KOPT-K1 (cell line): Measurements from ENCODE around the gene COL8A1.
"Not testable (repeated sequence)": the region's sequence is repeated elsewhere in the genome, so short reads cannot be mapped to it uniquely, and the experiment has no call there.

Experiments
- H3K27ac ChIP-seq: fragments of 200-600 bp; sonication (generic); 2 replicates; pipeline ENCODE4 v1.5.1; 2016; ENCODE audit warnings: antibody characterized with exemption, mild to moderate bottlenecking, low read depth, low read length; ENCODE audit not compliant: poor library complexity, severe bottlenecking
- H3K36me3 ChIP-seq: fragments of 200-600 bp; sonication (generic); 2 replicates; pipeline ENCODE4 v1.5.1; 2017; ENCODE audit warnings: antibody characterized with exemption, mild to moderate bottlenecking, low read length, moderate library complexity; ENCODE audit not compliant: insufficient read depth
- H3K9me3 ChIP-seq: fragments of 200-600 bp; sonication (generic); 2 replicates; pipeline ENCODE4 v1.5.1; 2017; ENCODE audit warnings: antibody characterized with exemption, low read length, mild to moderate bottlenecking; ENCODE audit not compliant: insufficient read depth, poor library complexity, severe bottlenecking

The COL8A1 gene

DNA sequence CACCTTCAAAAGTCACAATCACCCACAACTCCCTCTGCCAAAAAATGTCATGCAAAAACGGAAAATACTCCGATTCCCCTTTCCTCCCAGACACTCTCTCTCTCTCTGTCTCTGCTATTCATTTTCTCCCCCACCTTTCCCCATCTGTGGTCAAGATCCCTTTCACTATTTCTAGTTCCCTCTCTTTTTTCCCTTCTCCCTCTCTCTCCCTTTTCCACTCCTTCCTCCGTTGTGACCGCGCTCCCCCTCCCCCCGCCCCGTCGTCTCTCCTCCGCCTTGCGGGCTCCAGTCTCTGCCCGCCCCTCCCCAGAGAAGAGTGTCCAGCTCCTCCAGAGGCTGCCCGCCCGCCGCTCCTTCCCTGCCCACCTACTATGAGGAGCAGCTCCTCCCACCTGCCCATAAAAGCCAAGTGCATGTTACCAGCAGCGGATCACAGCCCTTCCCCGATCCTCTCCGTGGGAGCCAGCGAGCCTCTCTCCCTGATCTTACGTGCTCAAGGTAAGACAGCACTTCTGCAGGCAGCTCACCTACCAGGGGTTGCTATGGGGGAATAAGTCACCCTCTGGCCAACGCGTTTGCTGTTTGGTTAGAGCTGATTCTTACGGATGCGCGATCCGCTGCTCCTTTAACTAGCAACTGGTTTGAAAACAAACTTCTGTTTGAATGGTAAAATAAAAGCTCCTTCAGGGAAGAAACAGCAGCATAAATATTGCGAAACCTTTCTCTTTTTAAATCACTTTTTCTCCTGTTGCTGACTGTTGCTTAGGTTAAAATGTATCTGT, at the start of gene COL8A1:
TSS of gene COL8A1 (plus strand) at position 428 of the 782 bp plus-strand sequence. CDS start 152,089 bp downstream, outside the sequence.
- Histone ChIP-seq H3K36me3 (no peaks in the 10 kb centered on the region), H3K27ac (no peak within 1 kb of the TSS), H3K9me3 (no peaks in the 10 kb centered on the region)

DNA sequence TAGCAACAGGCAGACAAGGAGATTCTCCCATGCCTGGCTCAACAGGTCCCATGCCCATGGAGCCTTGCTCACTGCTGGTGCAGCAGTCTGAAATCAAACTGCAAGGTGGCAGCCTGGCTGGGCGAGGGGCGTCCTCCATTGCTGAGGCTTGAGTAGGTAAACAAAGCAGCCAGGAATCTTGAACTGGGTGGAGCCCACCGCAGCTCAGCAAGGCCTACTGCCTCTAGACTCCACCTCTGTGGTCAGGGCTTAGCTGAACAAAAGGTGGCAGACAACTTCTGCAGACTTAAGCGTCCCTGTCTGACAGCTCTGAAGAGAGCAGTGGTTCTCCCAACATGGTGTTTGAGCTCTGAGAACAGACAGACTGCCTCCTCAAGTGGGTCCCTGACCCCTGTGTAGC, 49.2 kb upstream of the COL8A1 start:
- H3K9me3 ChIP-seq, H3K27ac ChIP-seq: not testable (repeated sequence)

DNA sequence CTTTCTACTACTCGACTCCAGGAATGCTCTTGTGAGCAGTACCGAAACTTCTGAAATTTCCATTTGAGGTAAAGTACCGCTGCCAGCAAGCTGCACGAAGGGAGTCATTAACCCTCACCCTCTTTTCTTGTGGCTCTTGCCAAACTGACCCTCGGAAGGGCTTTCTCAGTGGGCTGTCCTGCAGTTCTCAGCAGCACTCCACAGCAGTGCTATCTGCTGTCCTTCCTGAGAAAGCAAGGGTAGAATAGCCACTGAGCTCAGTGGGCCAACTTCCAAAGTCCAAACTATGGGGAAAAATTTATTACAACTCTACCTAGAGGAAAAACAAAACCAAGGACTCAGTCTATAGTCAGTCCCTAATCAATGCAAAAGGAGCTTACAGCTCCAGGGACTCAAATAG, 38.5 kb upstream of the COL8A1 start:
- H3K36me3 ChIP-seq = no peaks in the 10 kb centered on the region
- no peaks in the 10 kb centered on the region for H3K9me3 ChIP-seq
- no peak overlapping the region for H3K27ac ChIP-seq

More for the DNA sequence above, 49.2 kb upstream of the COL8A1 start:
- not testable (repeated sequence) for H3K36me3 ChIP-seq

GRCh38 chr3:99601515-99601914, 36.9 kb upstream of the COL8A1 start:
- Histone ChIP-seq H3K36me3 (no peaks in the 10 kb centered on the region), H3K9me3 (no peaks in the 10 kb centered on the region), H3K27ac (no peak overlapping the region)

GRCh38 chr3:99602183-99602582, 36.2 kb upstream of the COL8A1 start:
- H3K9me3 ChIP-seq = no peaks in the 10 kb centered on the region
- H3K27ac ChIP-seq = no peak overlapping the region
- no peaks in the 10 kb centered on the region for H3K36me3 ChIP-seq

DNA sequence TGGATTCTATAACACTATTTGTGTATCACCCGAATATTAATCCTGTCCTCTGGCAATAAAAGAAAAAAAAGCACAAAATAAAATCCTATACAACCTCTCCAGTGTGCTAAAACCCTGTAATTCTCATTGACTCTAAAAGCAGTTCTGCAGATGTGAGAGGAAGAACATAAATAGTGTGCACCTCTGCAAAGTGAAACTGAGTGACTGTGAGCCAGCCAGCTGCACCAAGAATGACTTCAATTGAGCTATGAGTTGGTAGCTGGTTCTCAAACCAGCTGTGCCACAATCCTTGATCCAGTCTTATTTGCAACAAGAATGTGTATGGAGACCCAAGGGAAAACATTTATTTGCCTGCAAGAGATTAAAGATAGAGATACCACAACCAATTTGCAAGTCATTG, 31.2 kb upstream of the COL8A1 start:
- H3K36me3 ChIP-seq = no peaks in the 10 kb centered on the region
- H3K9me3 ChIP-seq = no peaks in the 10 kb centered on the region
- no peak overlapping the region for H3K27ac ChIP-seq

GRCh38 chr3:99614768-99615167, 23.6 kb upstream of the COL8A1 start:
- Histone ChIP-seq H3K9me3 (no peaks in the 10 kb centered on the region), H3K36me3 (no peaks in the 10 kb centered on the region), H3K27ac (no peak overlapping the region)

DNA sequence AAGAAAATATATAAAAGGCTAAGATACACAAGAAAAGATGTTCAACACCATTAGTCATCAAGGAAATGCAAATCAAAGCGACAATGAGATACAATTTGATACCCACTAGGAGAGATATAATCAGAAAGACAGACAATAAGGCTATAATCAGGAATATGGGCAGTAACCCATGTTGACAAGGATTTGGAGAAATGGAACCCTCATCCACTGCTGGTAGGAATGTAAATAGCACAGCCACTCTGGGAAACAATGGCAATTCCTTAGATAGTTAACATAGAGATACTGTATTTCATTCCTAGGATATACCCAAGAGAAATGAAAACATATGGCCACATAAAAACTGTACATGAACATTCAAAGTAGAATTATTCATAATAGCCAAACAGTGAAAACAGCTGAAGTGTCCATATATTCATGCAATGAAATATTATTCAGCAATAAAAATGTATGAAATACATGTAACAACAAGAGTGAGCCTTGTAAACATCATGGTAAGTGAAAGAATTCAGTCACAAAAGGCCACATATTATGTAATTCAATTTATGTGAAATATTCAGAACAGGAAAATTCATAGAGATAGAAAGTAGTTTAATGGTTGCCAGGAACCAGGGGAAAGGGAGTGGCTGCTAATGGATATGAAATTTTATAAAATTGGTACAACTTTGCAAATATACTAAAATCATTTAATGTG, 18.2 kb upstream of the COL8A1 start:
- H3K27ac ChIP-seq = no peak overlapping the region
- H3K9me3 ChIP-seq = no peaks in the 10 kb centered on the region
- no peaks in the 10 kb centered on the region for H3K36me3 ChIP-seq

DNA sequence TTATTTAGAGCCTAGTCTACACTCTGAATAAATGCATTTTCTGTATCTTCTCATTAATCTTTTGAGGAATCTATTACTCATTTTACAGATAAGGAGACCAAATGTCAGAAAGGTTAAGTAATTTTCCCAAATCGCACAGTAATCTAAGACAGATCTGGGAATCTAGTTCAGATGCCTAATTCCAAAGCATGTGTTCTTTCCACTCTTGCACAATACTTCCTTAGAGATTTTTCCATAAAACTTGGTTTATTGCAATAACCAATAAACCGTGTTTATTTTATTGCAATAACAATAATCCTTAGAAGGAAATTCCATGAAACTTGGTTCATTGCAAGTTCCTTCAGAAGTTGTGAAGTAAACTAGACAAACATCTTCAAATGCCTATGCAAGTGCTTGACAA, 17.4 kb upstream of the COL8A1 start:
- Histone ChIP-seq H3K36me3 (no peaks in the 10 kb centered on the region), H3K27ac (no peak overlapping the region), H3K9me3 (no peaks in the 10 kb centered on the region)

DNA sequence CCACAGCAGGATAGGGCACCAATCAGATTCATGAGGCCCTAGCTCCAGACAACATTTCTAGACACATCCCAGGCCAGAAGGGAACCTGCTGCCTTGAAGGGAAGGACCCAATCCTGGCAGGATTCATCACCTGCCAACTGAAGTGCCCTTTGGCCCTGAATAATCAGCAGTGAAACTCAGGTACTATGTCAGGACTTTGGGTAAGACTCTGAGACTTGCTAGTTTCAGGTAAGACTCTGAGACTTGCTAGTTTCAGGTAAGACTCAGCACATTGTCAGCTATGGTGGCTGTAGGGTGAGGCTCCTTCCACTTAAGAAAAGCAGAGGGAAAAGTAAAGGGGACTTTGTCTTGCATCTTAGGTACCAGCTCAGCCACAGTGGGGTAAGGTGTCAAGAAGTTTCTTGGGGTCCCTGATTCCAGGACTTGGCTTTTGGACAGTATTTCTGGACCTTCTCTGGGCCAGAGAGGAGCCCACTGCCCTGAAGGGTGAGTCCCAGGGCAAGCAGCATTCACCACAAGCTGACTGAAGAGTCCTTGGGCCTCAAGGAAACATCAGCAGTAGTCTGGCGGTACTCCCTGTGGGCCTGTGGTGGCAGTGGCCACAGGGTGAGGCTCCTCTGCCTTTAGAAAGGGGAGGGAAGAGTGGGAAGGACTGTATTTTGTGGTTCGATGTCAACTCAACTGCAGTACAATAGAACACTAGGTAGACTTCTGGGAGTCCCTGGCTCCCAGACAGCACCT, 13.7 kb upstream of the COL8A1 start:
- H3K36me3 ChIP-seq = no peaks in the 10 kb centered on the region
- H3K27ac ChIP-seq = no peak overlapping the region
- H3K9me3 ChIP-seq = no peaks in the 10 kb centered on the region

- H3K27ac ChIP-seq = no peak overlapping the region
- no peaks in the 10 kb centered on the region for H3K9me3 ChIP-seq
- no peaks in the 10 kb centered on the region for H3K36me3 ChIP-seq
Observed at GRCh38 chr3:99625237-99625622, 13.2 kb upstream of the COL8A1 start.

- Histone ChIP-seq H3K36me3 (no peaks in the 10 kb centered on the region), H3K27ac (no peak overlapping the region), H3K9me3 (no peaks in the 10 kb centered on the region)
Observed at GRCh38 chr3:99625643-99626416, 12.6 kb upstream of the COL8A1 start.

GRCh38 chr3:99626417-99626788, 12.0 kb upstream of the COL8A1 start:
- Histone ChIP-seq H3K27ac (no peak overlapping the region), H3K36me3 (no peaks in the 10 kb centered on the region), H3K9me3 (no peaks in the 10 kb centered on the region)

- Histone ChIP-seq H3K36me3 (no peaks in the 10 kb centered on the region), H3K27ac (no peak overlapping the region), H3K9me3 (no peaks in the 10 kb centered on the region)
Observed at GRCh38 chr3:99627062-99627826, 11.2 kb upstream of the COL8A1 start.
